Activated CD4-positive, alpha-beta T cell treated with anti-CD3 and anti-CD28 coated beads, Interleukin-2, amount 50 U/mL, for 16 hours (primary cell): Measurements from ENCODE around the gene TBC1D5.
"Not testable (repeated sequence)": the region's sequence is repeated elsewhere in the genome, so short reads cannot be mapped to it uniquely, and the experiment has no call there.

ENCODE experiments used
- DNase-seq: peaks from one replicate; pipeline ENCODE4 v3.0.0-alpha.2; 2020

TBC1D5 gene

GRCh38 chr3:17705991-17706390 is 36.4 kb downstream of the TBC1D5 start:
- not testable (repeated sequence) for DNase-seq

- DNase-seq, result not testable (repeated sequence)
Observed at GRCh38 chr3:17699815-17700214, 42.6 kb downstream of the TBC1D5 start.

- DNase-seq, result not testable (repeated sequence)
Observed at GRCh38 chr3:17695665-17696064, 46.8 kb downstream of the TBC1D5 start.

- not testable (repeated sequence) for DNase-seq
Observed at GRCh38 chr3:17693670-17693999, 48.8 kb downstream of the TBC1D5 start.

- DNase-seq, result peak; percentile 15
Observed at GRCh38 chr3:17692846-17693669, 49.4 kb downstream of the TBC1D5 start.

GRCh38 chr3:17687566-17687965 is 54.9 kb downstream of the TBC1D5 start:
- no peak for DNase-seq

GRCh38 chr3:17686613-17687012 is 55.8 kb downstream of the TBC1D5 start:
- DNase-seq, result no peak

GRCh38 chr3:17683542-17684207 is 58.8 kb downstream of the TBC1D5 start:
- no peak for DNase-seq

- DNase-seq, result peak; percentile 9
Observed at GRCh38 chr3:17680530-17680929, 61.9 kb downstream of the TBC1D5 start.

- DNase-seq, result peak; percentile 66
Observed at GRCh38 chr3:17678116-17678741, 64.2 kb downstream of the TBC1D5 start.

- no peak for DNase-seq
Observed at GRCh38 chr3:17674082-17674686, 68.2 kb downstream of the TBC1D5 start.

- no peak for DNase-seq
Observed at GRCh38 chr3:17672506-17672905, 69.9 kb downstream of the TBC1D5 start.

GRCh38 chr3:17670749-17671148 is 71.7 kb downstream of the TBC1D5 start:
- no peak for DNase-seq

GRCh38 chr3:17664923-17665322 is 77.5 kb downstream of the TBC1D5 start:
- no peak for DNase-seq

GRCh38 chr3:17656264-17656663 is 86.2 kb downstream of the TBC1D5 start:
- no peak for DNase-seq

GRCh38 chr3:17655743-17656142 is 86.7 kb downstream of the TBC1D5 start:
- no peak for DNase-seq

- DNase-seq, result not testable (repeated sequence)
Observed at GRCh38 chr3:17649748-17650147, 92.7 kb downstream of the TBC1D5 start.

GRCh38 chr3:17648630-17649355 is 93.6 kb downstream of the TBC1D5 start:
- DNase-seq, result not testable (repeated sequence)

- peak; percentile 6 for DNase-seq
Observed at GRCh38 chr3:17645074-17645698, 97.2 kb downstream of the TBC1D5 start.

- no peak for DNase-seq
Observed at GRCh38 chr3:17643691-17644090, 98.7 kb downstream of the TBC1D5 start.

- DNase-seq, result no peak
Observed at GRCh38 chr3:17642474-17642873, 100.0 kb downstream of the TBC1D5 start.

- DNase-seq, result peak; percentile 18
Observed at GRCh38 chr3:17640466-17640865, 102.0 kb downstream of the TBC1D5 start.
